Measurements from ENCODE around the gene NFATC1.

Gene NFATC1

DNA sequence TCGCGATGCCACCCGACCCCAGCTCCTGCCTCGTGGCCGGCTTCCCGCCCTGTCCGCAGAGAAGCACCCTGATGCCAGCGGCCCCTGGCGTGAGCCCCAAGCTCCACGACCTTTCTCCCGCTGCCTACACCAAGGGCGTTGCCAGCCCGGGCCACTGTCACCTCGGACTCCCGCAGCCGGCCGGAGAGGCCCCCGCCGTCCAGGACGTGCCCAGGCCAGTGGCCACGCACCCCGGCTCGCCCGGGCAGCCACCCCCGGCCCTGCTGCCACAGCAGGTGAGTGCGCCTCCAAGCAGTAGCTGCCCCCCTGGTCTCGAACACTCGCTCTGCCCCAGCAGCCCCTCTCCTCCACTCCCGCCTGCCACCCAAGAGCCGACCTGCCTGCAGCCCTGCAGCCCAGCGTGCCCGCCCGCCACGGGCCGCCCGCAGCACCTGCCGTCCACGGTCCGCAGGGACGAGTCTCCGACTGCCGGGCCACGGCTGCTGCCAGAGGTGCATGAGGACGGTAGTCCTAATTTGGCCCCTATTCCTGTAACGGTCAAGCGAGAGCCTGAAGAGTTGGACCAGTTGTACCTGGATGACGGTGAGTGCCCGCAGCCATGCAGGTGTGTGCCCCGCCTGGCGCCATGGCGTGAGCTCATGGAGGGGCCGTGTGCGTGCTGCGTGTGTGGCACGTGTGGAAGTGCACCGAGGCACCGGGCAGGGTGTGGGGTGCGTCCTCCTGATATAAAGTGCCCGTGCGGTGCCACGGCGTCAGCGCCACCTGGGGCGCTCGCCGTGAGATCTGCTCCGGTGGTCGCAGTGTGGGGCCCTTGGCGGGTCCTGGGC is 90.8 kb downstream of the NFATC1 start:
- no peak for TF ChIP-seq CTCF (conservative IDR thresholded peaks at IDR 0.05)
- TF ChIP-seq ZFX (IDR thresholded peaks at IDR 0.05), result no peak
- no peak overlapping the region for H3K27ac ChIP-seq

DNA sequence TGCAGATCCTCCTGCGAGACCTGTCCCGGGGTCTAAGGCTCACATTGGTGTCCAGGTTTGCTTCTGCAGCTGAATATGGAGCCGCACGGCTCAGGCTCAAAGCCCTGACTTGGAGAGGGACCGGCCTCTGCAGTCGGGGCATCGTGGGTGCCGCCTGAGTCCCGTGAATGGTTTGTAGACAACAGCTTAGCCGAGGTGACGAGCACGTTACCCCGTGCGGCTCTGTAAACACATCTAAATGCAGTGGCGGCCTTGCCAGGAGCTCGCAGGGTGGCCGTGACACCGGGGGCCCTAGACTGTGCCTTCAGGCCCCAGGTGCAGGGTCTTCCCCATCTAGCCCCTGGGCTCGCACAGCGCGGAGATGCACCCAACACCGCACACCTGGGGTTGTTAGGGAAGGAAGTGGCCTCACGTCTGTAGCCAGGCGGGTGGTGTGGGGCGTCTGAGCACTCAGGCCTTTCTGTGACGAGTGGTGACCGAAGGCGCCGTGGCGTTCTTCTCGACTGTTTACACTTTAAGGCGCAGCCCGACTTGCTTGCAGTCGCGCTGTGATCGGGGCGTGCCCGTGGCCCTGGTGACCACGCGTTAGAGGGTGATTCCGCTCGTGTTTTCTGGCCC is 91.6 kb downstream of the NFATC1 start:
- no peak for TF ChIP-seq ZFX (IDR thresholded peaks at IDR 0.05)
- TF ChIP-seq CTCF (conservative IDR thresholded peaks at IDR 0.05), result no peak
- no peak overlapping the region for H3K27ac ChIP-seq

DNA sequence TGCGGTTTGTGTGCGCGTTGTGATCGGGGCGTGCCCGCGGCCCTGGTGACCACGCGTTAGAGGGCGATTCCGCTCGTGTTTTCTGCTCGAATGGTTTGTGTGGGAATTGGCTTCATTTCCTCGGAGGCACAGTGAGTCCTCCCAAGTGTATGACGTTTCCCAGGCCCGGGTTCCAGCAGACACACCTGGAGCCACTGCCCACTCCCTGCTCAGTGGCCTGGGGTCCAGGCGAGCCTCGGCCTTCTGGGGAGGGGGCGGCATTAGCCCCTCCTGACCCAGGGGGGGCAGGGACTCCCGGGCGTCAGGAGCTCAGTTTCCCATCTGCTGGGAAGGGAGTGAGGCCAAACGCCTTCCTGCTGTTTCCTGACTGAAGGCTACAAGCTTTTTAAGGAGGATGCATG is 92.1 kb downstream of the NFATC1 start:
- no peak for TF ChIP-seq ZFX (IDR thresholded peaks at IDR 0.05)
- no peak for TF ChIP-seq CTCF (conservative IDR thresholded peaks at IDR 0.05)
- no peak overlapping the region for H3K27ac ChIP-seq

GRCh38 chr18:79488311-79489050 is 92.8 kb downstream of the NFATC1 start:
- no peak overlapping the region for H3K27ac ChIP-seq
- TF ChIP-seq ZFX (IDR thresholded peaks at IDR 0.05) (no peak), CTCF (conservative IDR thresholded peaks at IDR 0.05) (no peak)

GRCh38 chr18:79489051-79489898 is 93.5 kb downstream of the NFATC1 start:
- no peak overlapping the region for H3K27ac ChIP-seq
- TF ChIP-seq CTCF (conservative IDR thresholded peaks at IDR 0.05) (no peak), ZFX (IDR thresholded peaks at IDR 0.05) (no peak)

DNA sequence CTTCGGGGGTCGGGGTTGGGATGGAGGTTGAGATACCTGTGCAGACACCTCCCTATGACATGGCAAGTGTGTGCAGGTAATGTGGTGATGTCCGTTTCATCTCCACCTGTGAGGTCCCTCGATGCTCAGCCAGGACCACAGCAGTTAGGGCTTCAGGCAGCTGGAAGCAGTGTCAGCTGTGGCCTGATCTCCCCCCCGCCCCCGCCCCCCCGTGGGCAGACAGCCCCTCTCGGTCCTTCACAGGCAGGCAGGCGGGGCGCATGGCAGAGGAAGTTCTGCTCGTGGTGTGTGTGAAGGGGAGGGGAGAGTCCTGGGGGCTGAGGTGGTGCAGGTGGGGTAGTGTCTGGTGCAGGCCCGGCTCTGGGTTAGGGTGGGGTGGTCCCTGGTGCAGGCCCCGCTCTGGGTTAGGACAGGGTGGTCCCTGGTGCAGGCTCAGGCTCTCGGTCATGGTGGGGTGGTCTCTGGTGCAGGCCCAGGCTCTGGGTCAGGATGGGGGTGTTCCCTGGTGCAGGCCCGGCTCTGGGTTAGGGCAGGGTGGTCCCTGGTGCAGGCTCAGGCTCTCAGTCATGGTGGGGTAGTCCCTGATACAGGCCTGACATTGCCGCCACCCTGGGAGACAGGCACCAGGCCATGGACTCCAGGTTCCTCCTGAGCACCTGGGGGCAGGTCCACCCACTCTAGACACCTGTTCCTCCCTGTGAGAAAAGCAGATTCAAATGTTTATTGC is 94.3 kb downstream of the NFATC1 start:
- no peak for TF ChIP-seq ZFX (IDR thresholded peaks at IDR 0.05)
- TF ChIP-seq CTCF (conservative IDR thresholded peaks at IDR 0.05), result no peak
- H3K27ac ChIP-seq, result no peak overlapping the region

Measured in C4-2B (cell line).